CD4-positive, alpha-beta T cell treated with Interferon alpha-2 for 1 hour (primary cell): ENCODE results near the gene KCNQ5.
"Not testable (repeated sequence)": the region's sequence is repeated elsewhere in the genome, so short reads cannot be mapped to it uniquely, and the experiment has no call there.

Source experiments
- DNase-seq, 2 donors: peaks; one replicate each; pipeline ENCODE4 v3.0.0-alpha.2; 2020 to 2022

KCNQ5 gene

GRCh38 chr6:72621291-72622093 lies at the start of gene KCNQ5:
Gene KCNQ5, plus strand, starts transcription at chr6:72622064.
- DNase-seq: peak in 1 of 2 donors; percentile 15

GRCh38 chr6:72579865-72580264 lies 42.0 kb upstream of the KCNQ5 start:
- no peak for DNase-seq

DNA sequence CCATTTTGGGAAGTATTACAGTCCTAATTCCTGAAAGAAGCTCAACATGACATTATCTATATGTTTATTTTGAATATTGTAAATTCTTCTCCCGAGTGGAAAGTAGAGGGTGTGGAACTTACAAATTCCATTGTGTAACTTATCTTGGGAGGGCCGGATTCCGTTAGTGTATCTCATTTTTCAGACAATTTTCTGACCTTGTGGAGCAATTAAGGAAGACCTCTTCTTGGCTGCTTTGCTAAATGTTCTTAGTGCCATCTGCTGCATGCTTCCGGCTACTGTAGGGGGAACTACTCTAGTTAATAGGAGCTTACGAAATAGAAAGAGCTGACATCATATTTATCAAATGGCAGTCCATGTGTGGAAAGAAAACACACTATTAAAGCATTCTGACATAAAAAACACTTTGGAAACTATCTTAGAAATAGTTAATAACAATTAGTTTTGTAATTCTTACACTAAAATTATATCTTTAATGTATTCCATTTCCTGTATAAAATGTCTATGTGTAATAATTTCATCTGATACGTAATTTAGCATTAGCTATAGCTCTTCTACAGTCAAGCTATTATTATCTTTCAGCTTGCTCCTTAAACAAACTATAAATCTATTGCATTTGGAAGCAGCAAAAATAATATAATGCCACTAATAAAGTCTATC lies 41.5 kb upstream of the KCNQ5 start:
- DNase-seq: peak in 1 of 2 donors; percentile 7

DNA sequence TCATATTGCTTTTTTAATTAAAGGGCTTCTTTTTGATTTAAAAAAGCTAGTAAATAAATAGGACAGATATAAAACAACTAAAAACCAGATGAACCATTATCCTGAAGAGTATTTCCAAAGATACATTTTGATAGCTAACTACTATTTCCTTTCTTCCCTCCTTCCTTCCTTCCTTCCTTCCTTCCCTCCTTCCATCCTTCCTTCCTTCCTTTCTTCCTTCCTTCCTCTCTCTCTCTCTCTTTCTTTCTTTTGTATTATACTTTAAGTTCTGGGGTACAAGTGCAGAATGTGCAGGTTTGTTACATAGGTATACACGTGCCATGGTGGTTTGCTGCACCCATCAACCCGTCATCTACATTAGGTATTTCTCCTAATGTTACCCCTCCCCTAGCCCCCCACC lies 40.9 kb upstream of the KCNQ5 start:
- DNase-seq: not testable (repeated sequence)

DNA sequence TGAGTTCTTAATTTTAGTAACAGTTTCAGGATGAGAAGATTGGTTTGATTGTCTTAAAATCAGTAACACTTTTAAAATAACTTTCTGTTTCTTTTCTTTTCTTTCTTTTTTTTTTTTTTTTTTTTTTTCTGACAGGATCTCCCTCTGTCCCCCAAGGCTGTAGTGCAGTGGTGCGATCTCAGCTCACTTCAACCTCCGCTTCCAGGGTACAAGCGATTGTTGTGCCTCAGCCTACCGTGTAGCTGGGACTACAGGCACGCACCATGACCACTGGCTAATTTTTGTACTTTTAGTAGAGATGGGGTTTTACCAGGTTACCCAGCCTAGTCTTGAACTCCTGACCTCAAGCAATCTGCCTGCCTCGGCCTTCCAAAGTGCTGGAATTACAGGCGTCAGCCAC lies 33.7 kb upstream of the KCNQ5 start:
- DNase-seq: no peak

DNA sequence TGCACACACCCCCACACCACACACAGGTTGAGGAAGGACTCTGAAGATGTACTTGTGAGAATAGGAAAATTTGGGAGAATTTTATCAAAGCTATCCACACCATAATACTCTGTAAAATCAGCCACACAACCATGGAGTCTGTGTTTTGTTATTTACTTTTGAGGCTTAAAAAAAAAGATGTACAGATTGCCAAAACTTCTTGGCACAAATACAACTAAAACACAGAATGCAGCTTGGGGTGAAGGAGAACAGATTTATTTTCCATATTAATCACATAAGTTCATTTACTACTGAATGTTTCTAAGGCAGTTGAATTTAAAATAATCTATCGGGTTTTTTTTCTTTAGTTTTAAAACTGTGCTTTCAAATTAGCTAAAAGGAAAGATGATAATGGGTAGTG lies 32.8 kb upstream of the KCNQ5 start:
- no peak for DNase-seq

GRCh38 chr6:72595812-72596211 lies 26.1 kb upstream of the KCNQ5 start:
- DNase-seq: no peak

GRCh38 chr6:72616406-72617015 lies 5.4 kb upstream of the KCNQ5 start:
- peak in 1 of 2 donors; percentile 49 for DNase-seq

DNA sequence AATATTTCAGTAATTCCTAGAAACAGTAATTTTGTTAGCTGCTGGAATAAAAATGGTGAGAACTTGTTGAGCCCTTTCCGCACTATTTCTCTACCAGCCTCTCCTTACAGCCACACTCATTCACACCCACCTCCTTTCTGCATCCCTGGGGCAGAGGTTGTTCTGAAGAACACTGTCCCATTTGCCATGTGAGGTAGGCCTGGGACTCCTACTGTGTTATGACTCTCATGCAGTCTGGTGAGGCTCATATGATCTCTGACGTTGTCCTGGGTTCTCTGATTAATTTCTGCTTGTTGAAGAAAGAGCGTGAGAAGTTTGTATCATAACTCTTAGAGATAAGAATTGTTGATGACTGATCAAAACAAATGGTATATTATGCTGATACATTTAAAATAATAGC lies 4.1 kb upstream of the KCNQ5 start:
- DNase-seq: no peak

- peak; percentile 58 to 70 for DNase-seq
These were observed 1.8 kb upstream of the KCNQ5 start for GRCh38 chr6:72619883-72620696.

DNA sequence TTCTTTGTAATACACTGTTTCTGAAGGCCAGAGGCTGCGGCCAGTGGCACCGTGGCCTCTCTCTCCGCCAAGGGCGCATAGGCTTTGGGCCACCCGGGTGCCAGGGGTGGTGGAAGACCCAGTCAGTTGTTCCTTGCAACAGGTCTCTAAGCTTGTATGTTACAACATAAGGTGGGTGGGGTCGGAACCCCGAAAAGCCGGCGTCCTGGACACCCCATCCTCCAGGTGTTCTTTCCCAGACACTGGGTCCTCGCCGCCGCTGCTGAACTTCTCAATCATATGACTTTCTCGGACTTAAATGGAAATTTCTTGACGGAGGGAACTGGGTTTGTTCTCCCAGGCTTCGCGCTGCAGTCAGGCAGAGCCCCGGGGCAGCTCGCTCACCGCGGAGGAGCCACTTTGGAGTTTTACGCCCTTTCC lies 983 bp upstream of the KCNQ5 start:
- no peak for DNase-seq

DNA sequence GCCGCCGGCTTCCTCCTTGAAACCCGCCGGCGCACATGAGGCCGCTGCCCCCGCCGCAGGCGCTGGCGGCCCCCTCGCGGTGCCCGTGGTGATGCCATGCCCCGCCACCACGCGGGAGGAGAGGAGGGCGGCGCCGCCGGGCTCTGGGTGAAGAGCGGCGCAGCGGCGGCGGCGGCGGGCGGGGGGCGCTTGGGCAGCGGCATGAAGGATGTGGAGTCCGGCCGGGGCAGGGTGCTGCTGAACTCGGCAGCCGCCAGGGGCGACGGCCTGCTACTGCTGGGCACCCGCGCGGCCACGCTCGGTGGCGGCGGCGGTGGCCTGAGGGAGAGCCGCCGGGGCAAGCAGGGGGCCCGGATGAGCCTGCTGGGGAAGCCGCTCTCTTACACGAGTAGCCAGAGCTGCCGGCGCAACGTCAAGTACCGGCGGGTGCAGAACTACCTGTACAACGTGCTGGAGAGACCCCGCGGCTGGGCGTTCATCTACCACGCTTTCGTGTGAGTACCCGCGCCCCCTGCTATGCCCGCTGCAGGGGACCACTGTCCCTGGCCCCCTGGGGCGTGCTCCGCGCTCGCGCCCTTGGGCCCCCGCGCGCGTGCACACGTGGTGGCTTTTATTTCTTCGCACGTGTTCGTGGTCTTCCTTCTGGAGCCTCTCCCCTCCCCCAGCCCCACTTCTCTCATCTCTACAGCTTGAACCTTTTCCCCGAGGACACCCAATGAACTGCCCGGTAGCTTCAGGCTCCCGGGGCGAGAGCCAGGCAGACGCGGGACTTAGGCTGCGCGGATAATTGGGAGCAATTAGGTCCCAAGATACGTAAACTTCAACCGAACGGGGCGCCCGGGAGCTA lies 453 bp downstream of the KCNQ5 start:
- DNase-seq: peak; percentile 50 to 63

- DNase-seq: no peak
These were observed 1.9 kb downstream of the KCNQ5 start for GRCh38 chr6:72623808-72624207.

GRCh38 chr6:72624557-72625160 lies 2.8 kb downstream of the KCNQ5 start:
- DNase-seq: peak in 1 of 2 donors; percentile 35

DNA sequence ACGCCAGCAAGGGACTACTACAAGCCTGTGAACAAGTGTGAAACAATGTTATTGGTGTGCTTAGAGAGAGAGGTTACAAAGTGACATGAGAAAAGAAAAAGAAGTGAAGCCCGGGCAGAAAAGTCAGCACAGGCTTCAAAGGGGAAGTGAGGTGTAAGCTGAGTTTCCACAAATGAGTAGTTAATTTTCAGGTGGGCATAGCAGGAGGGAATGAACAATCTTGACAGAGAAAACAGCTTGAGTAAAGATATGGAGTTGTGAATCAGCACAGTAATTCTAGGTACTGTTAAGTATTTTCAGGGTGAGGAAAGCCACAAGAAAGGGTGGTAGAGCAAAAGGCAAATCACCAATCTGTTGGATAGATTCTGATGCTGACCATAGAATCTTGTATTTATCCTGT lies 4.3 kb downstream of the KCNQ5 start:
- DNase-seq: no peak

- no peak for DNase-seq
These were observed 5.7 kb downstream of the KCNQ5 start for GRCh38 chr6:72627539-72627938.

- no peak for DNase-seq
These were observed 9.6 kb downstream of the KCNQ5 start for GRCh38 chr6:72631480-72631879.

- DNase-seq: no peak
These were observed 13.8 kb downstream of the KCNQ5 start for GRCh38 chr6:72635636-72636035.

- no peak for DNase-seq
These were observed 14.4 kb downstream of the KCNQ5 start for GRCh38 chr6:72636215-72636614.

DNA sequence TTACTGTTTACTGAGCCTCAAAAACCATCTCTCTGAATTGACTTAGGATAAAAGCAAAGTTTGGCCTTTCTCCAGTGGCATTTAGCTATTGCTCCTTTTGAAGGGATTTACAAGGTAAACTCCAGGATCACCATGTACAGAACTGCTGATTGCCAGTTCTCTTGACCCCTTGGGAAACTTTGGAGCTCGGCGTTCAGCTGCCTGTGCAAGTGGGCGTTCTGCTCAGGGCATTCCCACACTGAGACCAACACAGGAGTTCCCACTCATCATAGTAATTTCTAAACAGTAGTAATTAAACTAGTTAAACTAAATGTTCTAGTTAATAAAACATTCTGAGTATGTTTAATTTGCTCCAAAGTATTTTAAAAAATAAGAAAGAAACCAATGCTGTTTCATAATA lies 14.9 kb downstream of the KCNQ5 start:
- DNase-seq: no peak

GRCh38 chr6:72639920-72640614 lies 18.2 kb downstream of the KCNQ5 start:
- DNase-seq: no peak
